ENCODE results near the gene DNAH11.

- TF ChIP-seq EZH2 (IDR thresholded peaks at IDR 0.05; ENCODE audit: borderline replicate concordance, insufficient read depth, low read length, poor library complexity, severe bottlenecking) (no peak), CTCF (IDR thresholded peaks at IDR 0.05; ENCODE audit: poor library complexity, severe bottlenecking) (no peak)
Observed at GRCh38 chr7:21819048-21819447, 276.2 kb downstream of the DNAH11 start.

Data from neural cell (in vitro differentiated cells).